Stimulated activated CD4-positive, alpha-beta T cell treated with anti-CD3 and anti-CD28 coated beads, Interleukin-2, amount 100 ng/mL, for 48 hours (primary cell): ENCODE data around the gene LHFPL2.

ENCODE experiments used
- DNase-seq, 2 donors: peaks; one replicate each; pipeline ENCODE4 v3.0.0-alpha.2; 2020

The LHFPL2 gene

GRCh38 chr5:78593465-78593864, 55.1 kb downstream of the LHFPL2 start:
- no peak for DNase-seq

DNA sequence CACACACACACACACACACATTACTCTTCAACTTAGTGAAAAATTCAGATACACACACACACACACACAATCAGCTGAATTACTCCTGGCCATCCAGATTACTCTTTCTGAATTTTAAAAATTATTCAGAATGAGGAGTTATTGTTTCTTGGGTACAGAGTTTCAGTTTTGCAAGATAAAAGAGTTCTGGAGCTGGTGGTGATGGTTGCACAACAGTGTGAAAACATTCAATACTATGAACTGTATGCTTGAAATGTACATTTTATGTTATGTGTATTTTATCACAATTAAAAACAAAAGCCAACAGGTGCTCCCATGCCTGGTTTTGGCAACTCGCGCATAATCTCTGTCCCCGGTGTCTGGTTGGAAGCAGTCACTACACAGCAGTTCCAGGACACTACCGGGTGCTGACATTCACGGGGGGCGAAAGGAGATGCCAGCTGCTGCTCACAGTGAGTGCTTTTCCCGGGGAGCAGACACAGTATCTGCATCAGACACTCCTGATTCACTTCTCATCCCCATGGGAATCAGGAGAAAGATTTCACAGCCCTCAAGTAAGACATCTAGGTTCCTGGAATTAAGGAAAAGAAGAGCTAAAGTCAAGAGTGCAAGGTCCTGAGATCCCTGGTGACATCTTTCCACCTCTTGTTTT, 55.7 kb downstream of the LHFPL2 start:
- no peak for DNase-seq

GRCh38 chr5:78591972-78592700, 56.4 kb downstream of the LHFPL2 start:
- DNase-seq = no peak

DNA sequence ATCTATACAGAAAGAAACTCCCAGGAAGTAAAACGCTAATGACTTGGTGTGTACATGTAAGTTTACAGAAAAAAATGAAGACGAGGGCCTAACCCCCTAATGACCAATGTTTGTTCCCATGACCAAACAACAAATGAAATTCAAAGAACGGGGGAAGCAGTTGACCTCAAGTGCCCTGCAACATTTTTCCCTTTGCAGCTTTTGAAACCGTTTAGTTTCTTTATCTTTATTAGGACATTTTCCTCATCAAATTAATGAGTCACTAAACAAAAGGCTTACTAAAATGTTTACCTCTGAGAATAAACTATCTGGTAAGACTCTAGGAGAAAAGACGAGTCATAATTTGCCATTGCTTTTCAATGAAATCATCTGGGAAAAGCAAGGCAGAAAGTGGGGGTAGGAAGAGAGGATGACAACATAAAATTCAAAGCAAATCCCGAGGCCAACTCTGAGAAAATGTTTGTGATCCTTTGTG, 57.4 kb downstream of the LHFPL2 start:
- no peak for DNase-seq

- no peak for DNase-seq
These were observed 58.6 kb downstream of the LHFPL2 start for GRCh38 chr5:78589923-78590322.

- no peak for DNase-seq
These were observed 60.1 kb downstream of the LHFPL2 start for GRCh38 chr5:78588507-78588906.

DNA sequence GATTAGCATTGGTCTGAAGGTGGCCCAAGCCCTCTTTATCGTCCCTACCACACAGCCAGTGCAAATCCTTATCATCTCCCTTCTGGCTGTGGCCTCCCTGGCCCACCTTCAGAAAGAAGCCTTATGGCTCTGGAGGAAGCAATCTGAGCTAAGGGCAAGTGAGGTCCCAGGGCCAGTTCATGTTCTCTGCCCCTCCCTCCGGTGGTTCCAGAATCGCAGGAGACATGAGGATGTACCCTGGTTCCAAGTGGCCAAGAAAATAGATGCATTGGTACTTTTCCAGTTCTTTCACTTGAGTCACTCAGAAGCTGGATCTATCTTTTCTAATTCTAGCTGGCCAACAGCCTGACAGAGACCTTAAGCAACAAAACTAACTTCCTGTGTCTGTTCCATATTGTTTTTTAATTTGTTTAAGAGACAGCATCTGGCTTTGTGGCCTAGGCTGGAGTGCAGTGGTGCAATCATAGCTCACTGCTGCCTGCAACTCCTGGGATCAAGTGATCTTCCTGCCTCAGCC, 60.7 kb downstream of the LHFPL2 start:
- no peak for DNase-seq

DNA sequence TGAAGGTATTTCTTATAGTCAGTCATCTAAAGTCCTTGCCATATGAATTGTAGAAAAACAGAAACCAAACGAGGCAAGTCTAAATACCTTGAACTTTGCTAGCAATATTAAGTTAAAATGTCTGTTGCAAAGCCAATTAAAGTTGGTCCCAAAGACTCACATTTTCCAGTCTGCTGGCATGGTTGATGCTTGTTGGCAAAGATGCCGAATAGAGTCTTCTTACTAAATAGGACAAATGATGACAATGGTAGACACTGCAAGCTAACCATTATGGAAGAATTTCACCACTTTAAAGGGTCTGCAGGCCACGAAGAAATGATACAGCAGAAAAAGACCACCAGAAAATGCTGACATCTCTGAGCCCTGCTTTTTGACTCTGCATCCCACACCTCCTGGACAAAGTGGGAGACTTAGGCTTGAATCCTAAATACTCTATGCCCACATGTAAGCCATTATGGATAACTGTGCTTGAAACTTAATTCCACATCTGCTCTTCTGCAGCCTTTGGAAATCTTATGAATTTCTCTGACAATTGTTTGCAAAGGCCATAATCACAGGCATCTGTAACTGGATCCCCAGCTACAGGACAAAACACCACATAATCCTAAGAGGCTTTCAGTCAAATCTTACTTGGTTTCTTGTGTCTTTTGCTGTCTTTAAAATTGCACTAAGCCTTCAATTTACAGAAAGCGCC, 61.3 kb downstream of the LHFPL2 start:
- no peak for DNase-seq

DNA sequence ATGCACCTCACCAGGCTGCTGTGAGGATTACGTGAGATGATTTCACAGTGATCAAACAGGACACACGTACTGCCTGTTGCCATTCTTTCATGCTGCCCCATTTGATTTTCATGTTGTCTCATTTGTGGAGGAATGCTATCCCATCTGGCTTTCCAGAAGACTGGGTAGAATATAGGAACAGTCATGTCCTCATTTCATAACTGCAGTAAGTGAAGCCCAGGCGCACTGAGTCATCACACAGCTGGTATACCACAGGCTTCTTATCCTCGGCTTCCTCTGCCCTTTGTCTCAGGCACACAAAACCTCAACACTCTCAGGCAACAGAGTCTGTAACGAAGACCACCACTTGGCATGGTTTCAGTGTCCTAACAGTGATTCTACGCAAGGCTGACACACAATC, 62.3 kb downstream of the LHFPL2 start:
- no peak for DNase-seq

DNA sequence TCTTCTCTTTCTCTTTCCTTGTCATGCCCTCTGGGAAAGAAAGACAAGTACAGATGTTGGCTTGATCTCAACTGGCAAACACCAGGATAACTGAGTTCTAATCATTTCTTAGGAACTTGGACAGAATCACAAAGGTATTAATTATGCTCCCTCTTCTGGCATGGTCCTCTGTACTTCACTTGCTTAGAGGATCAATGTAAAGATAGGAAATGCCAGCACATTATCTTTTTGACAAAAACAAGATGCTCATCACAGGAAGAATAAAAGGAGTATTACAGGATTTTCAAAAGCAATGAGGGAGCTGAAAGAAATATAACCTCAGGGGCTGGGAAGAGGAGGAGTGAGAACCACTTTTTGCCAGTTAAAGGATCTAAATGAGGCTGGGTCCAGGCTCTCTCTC, 70.6 kb downstream of the LHFPL2 start:
- DNase-seq = no peak

DNA sequence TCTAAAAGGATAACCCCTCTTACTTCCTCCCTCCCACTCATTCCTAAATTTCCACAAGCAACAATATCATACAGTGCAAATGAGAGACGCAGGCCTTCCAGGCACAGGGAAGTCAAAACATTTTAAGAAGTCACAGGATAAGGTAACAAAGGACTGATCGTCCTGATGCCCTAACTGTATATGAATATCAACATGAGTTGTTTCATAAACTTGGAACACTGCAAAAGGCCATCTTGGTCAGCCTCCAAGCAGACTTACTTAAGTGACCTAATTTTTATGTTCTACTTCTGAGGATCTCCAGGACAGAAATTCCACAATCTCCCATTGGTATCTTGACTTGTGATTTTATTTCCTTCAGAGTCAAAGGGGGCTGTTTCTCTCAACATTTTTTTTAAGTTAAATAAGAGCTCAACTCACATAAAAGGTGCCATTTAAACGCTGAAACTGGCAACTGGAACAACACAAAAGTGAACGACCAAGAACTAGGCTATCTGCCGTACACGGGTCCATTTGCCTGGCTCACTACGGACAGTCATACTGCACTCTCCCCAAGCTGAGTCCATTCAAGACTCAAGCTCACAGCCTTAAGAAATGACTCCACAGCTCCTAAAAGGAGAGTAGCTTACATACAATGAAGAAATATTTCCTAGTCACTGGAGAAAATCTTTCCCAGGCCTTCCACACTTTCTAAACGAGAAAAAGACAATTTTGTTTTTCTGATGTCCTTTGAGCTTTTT, 71.3 kb downstream of the LHFPL2 start:
- DNase-seq = no peak

- DNase-seq = no peak
These were observed 72.2 kb downstream of the LHFPL2 start for GRCh38 chr5:78576376-78576775.

GRCh38 chr5:78574731-78575161, 73.8 kb downstream of the LHFPL2 start:
- no peak for DNase-seq

- no peak for DNase-seq
These were observed 74.4 kb downstream of the LHFPL2 start for GRCh38 chr5:78574131-78574673.

DNA sequence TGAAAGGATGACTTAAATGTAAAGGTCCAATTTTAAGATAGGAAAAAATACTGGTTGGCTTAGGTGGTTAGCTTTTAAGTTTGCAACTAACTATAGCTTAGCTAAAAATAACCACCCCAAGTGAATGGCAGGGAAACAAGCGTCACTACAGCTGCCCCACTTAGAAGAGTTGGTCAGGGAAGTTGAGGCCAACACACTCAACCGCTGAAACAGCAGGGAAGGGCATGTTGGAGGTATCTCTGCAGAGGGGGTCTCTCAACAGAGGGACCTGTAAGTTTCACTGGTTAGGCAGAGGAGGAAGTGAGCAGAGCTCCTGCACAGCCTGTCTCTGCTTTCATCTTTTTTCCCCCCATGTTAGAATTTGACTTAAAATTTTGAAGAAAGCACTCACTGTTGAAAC, 75.3 kb downstream of the LHFPL2 start:
- no peak for DNase-seq

GRCh38 chr5:78570646-78571045, 77.9 kb downstream of the LHFPL2 start:
- DNase-seq = no peak

DNA sequence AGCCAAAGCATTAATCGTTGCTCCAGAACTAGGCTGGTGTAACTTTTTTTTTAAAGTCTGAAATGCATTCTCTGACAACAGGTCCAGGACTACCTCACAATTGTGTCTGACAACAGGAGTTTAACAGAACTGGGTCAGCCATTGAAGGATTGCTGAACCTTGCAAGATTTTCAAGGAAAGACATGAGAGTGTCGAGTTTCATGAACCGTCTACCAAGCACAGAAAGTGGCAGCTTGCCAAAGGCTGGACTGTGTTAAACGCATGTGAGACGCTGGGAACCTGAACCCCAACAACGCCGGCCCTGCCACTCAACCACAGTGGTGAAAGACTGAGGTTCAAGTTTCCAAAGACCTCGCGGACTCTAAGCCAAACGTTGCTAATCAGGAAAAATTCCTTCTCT, 79.1 kb downstream of the LHFPL2 start:
- DNase-seq = no peak

DNA sequence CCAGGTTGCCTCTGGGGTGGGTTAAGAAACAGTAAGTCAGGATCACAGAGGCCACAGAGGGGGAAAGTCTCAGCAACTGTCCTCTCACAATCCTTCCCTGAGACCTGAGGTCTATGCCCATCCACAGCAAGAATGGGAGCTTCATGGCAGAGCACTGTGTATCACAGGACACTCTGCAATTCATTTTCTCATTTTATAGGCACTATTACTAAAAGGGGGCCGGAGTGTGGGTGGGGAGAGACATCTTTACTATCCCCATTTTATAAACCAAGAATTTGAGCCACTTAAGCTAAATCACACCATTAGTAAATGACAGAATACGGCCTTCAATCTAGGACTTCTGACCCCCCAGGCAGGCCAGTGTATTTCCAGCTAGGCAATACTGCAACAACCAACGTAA, 79.9 kb downstream of the LHFPL2 start:
- no peak for DNase-seq

DNA sequence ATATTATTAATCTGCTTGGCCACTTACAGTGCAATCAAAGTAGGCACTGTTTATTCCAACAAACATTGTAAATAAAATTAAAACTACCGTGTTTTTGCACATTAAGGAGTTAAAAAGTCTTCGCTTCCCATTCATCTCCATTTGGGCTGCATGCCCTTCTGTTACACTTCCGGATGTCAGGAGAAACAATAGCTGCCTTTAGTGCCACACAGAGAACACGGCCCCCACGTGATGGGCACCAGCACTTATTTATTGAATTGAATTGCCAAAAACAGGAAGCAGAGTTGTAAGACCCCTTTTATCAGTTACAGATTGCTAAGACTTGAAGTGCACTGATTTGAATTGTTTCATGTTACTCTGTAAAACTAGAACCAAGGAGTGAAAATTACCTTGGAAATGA, 80.4 kb downstream of the LHFPL2 start:
- no peak for DNase-seq

DNA sequence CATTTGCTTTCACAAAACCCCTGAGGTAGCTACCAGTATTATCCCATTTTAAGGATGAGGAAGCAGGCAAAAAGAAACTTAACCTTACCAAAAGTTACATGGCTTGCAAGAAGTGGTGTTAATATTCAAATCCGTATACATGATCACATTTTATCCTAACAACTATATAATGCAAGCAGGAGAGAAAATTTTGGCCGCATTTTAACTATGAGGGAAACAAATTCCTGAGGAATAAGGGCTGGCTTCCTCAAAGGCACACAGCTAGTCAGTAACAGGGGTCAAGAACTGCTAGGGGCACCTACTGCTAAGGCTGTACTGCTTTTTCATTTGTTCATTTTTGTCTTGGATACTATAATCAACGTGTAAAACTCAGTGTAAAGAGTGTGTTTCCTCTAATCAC, 81.0 kb downstream of the LHFPL2 start:
- DNase-seq = no peak

DNA sequence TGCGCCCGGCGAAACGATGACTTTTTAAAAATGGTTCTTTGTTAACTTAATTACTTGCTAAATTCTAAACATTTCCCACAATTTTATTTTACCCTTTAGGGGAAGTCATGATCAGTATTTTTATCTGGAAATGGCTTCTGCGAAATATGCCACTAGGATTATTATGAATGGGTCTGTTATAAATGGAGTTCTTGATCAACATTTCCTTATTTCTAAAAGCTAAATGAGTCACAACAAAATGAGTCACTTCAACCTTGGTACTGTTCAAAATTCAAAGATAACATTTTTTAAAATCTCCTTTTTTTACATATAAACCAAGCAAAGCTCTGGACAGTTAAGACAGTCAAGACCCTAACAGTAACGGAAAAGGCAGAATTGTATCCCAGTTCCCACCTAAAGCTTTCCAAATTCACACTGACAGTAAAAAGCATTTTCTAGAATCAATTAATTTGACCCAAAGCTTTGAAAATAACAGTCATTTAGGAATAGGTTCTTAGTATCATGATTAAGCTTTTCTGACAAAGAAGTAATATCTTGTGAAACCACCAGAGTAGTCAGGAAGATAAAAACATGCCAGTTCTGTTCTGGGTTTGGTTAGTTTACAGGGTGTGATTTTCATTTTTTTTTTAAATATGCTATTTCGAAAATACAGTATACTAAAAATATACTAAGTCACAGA, 81.7 kb downstream of the LHFPL2 start:
- no peak for DNase-seq

DNA sequence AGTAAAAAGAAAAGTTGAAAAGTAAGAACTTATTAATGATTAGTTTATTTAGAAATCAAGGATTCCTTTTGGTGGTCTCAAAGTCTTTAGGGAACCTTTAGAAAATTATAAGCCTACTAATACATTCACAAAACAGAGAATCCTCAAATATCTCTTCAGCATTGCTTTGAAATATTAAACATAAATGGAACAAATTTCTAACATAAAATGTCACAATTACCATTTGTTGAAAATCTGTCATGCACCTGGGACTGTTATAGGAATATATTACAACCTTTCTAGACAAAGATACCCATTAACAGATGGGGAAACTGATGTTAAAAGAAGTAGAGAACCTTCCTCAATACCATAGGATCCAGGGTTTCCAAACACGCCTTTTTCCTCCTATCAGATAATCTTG, 83.2 kb downstream of the LHFPL2 start:
- no peak for DNase-seq
